Measurements from ENCODE around the gene HACD2.

Gene HACD2

DNA sequence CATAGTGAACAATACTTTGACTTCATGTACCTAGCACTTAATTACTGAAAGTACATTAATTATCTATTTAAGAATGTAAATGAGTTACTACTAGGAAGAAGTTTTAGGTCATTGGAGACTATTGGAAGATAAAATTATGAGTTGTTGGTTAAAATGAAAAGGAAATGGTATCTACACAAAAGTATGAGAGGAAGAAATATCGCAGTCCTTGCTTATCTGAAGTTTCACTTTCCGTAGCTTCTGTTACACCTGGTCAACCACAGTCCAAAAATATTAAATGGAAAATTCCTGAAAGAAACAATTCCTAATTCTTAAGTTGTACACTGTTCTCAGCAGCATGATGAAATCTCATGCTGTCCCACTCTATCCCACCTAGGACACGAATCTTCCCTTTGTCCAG, 57.8 kb downstream of the HACD2 start:
- H3K27me3 ChIP-seq (replicated peaks; ENCODE audit: control insufficient read depth, insufficient read depth, low read length), result no peaks in the 10 kb centered on the region
- TF ChIP-seq, protein P1, sequence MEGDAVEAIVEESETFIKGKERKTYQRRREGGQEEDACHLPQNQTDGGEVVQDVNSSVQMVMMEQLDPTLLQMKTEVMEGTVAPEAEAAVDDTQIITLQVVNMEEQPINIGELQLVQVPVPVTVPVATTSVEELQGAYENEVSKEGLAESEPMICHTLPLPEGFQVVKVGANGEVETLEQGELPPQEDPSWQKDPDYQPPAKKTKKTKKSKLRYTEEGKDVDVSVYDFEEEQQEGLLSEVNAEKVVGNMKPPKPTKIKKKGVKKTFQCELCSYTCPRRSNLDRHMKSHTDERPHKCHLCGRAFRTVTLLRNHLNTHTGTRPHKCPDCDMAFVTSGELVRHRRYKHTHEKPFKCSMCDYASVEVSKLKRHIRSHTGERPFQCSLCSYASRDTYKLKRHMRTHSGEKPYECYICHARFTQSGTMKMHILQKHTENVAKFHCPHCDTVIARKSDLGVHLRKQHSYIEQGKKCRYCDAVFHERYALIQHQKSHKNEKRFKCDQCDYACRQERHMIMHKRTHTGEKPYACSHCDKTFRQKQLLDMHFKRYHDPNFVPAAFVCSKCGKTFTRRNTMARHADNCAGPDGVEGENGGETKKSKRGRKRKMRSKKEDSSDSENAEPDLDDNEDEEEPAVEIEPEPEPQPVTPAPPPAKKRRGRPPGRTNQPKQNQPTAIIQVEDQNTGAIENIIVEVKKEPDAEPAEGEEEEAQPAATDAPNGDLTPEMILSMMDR (IDR thresholded peaks at IDR 0.05; ENCODE audit: insufficient read depth, low read length, poor library complexity, severe bottlenecking), result no peak
- no peaks in the 10 kb centered on the region for H3K36me3 ChIP-seq (ENCODE audit: control insufficient read depth, insufficient read depth, low read length)
- DNase-seq (ENCODE audit: extremely low read depth, insufficient read length), result no peak
- no peak overlapping the region for H3K4me3 ChIP-seq (replicated peaks; ENCODE audit: low read depth, low read length)

DNA sequence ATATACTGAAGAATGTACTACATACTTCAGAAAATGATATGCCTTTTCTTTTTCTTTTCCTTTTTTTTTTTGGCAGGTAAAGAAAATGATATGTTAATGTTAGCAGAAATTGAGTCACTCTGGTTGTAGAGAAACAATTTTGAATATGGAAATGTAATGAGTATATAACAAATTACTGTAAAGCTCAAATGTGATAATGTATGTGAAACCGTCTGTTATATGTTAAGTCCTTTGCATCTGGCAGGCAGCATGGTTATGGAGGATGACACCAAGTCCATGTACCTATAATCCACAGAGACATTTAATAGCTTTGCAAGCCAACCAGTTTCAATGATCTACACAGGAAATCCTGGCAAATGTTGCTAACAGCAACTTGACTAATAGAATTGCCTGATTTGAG, 58.4 kb downstream of the HACD2 start:
- H3K4me3 ChIP-seq (replicated peaks; ENCODE audit: low read depth, low read length), result no peak overlapping the region
- TF ChIP-seq, protein P1 (IDR thresholded peaks at IDR 0.05; ENCODE audit: insufficient read depth, low read length, poor library complexity, severe bottlenecking), result no peak
- H3K27me3 ChIP-seq (replicated peaks; ENCODE audit: control insufficient read depth, insufficient read depth, low read length), result no peaks in the 10 kb centered on the region
- DNase-seq (ENCODE audit: extremely low read depth, insufficient read length), result no peak
- no peaks in the 10 kb centered on the region for H3K36me3 ChIP-seq (ENCODE audit: control insufficient read depth, insufficient read depth, low read length)

DNA sequence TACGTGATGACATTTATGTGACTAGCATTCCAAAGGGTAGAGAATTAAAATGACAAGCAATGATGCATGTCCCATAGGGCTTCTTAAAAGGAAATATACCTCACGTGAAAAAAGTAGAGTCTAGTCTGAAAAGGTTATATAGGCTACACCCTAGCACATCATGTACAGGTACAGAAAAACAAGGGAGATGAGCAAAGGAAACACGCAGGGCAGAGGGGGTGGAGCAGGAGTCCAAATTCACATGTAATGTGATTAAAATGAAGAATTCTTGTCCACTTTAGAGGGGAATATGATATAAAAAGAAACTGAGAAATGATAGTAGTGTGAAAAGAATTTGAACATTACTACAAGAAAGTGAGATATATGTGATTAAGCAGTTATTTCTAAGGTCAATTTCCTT, 59.4 kb downstream of the HACD2 start:
- H3K27me3 ChIP-seq (replicated peaks; ENCODE audit: control insufficient read depth, insufficient read depth, low read length), result no peaks in the 10 kb centered on the region

DNA sequence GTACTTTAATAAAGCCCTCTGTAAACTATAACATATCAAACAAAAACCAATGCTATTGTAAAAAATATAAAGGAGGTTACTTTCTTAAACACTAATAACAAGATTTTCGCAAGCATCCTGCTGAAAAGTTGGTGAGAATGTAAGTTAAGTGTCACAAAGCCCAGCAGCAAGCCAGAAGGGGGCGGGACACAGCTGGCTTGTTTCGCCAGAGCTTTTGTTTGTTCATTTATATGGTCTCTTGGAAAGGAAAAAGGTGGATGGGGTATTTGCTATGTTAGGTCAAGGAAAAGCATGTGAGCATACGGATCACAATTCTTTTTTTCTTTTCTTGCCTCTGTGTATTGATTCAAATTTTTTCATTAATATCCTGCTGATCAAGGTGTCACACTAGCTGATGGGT, 59.9 kb downstream of the HACD2 start:
- no peak overlapping the region for H3K4me3 ChIP-seq (replicated peaks; ENCODE audit: low read depth, low read length)
- H3K36me3 ChIP-seq (ENCODE audit: control insufficient read depth, insufficient read depth, low read length), result no peaks in the 10 kb centered on the region
- TF ChIP-seq, protein P1 (IDR thresholded peaks at IDR 0.05; ENCODE audit: insufficient read depth, low read length, poor library complexity, severe bottlenecking), result no peak
- no peaks in the 10 kb centered on the region for H3K27me3 ChIP-seq (replicated peaks; ENCODE audit: control insufficient read depth, insufficient read depth, low read length)
- DNase-seq (ENCODE audit: extremely low read depth, insufficient read length), result no peak

More for the DNA sequence above, 59.4 kb downstream of the HACD2 start:
- H3K36me3 ChIP-seq (ENCODE audit: control insufficient read depth, insufficient read depth, low read length), result no peaks in the 10 kb centered on the region
- H3K4me3 ChIP-seq (replicated peaks; ENCODE audit: low read depth, low read length), result no peak overlapping the region
- TF ChIP-seq, protein P1 (IDR thresholded peaks at IDR 0.05; ENCODE audit: insufficient read depth, low read length, poor library complexity, severe bottlenecking), result no peak
- DNase-seq (ENCODE audit: extremely low read depth, insufficient read length), result no peak

DNA sequence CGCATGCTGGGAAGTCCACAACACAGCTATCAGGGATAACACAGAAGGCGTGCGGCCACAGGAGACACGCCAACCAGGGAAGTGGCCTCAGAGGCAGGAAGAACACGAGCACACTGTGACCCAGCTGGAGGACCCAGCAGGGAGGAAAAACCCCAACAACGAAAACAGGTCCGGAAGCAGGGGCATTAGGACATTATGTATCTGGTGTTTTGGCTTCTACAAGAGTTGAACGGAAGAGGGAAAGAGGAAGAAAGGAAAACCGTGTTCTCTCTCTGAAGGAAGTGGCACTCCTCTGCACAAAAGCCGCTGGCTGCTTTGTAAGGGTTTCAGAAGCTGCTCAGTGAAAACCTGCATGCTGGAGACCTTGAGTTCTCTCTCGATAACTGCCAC, 61.8 kb downstream of the HACD2 start:
- TF ChIP-seq, protein P1 (IDR thresholded peaks at IDR 0.05; ENCODE audit: insufficient read depth, low read length, poor library complexity, severe bottlenecking), result no peak
- no peaks in the 10 kb centered on the region for H3K27me3 ChIP-seq (replicated peaks; ENCODE audit: control insufficient read depth, insufficient read depth, low read length)
- H3K4me3 ChIP-seq (replicated peaks; ENCODE audit: low read depth, low read length), result no peak overlapping the region
- H3K36me3 ChIP-seq (ENCODE audit: control insufficient read depth, insufficient read depth, low read length), result no peaks in the 10 kb centered on the region
- no peak for DNase-seq (ENCODE audit: extremely low read depth, insufficient read length)

DNA sequence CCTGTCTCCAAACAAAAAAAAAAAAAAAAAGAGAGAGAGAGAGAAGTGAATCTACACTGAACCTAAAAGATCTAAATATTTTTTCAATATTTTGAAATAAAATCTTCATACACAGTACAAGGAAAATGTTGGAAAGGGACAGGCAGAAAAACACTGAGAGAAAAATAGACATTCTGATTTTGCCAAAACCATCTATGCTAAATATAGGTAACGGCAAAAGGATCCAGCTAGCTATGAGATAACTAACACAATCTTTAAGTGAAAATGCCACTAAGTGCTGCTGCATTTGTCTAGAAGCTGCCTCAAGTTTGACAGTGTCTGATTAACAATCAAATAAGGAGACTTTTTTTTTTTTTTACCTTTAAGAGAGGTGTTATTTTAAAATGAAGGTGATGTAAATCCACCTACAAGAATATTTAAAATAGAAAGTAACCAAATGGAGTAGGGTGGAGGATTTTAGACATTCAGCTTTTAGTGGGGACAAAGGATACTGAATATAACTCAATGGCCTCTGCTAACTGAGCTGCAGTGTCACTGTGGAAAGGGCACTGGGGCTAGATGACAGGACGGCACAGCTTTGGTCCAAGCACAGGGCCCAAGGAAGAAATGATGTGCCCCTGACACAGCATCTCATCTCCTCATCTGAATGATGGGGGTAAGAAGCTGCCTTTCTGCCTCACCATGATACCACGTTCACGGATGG, 62.4 kb downstream of the HACD2 start:
- Histone ChIP-seq H3K36me3 (ENCODE audit: control insufficient read depth, insufficient read depth, low read length) (no peaks in the 10 kb centered on the region), H3K4me3 (replicated peaks; ENCODE audit: low read depth, low read length) (no peak overlapping the region), H3K27me3 (replicated peaks; ENCODE audit: control insufficient read depth, insufficient read depth, low read length) (no peaks in the 10 kb centered on the region)
- no peak for DNase-seq (ENCODE audit: extremely low read depth, insufficient read length)
- TF ChIP-seq, protein P1 (IDR thresholded peaks at IDR 0.05; ENCODE audit: insufficient read depth, low read length, poor library complexity, severe bottlenecking), result no peak
